MM.1S (cell line): ENCODE results near the gene SMPD4.
"Not testable (repeated sequence)": the region's sequence is repeated elsewhere in the genome, so short reads cannot be mapped to it uniquely, and the experiment has no call there.

Source experiments
- DNase-seq: peaks from one replicate; pipeline ENCODE4 v3.0.0-alpha.2; 2015
- H2AFZ ChIP-seq: fragments of 300-600 bp; sonication (generic); 2 replicates; pipeline ENCODE4 v1.6.0; 2016; ENCODE audit warnings: antibody characterized with exemption, low read length
- H3F3A ChIP-seq: fragments of 300-600 bp; sonication (generic); 2 replicates; pipeline ENCODE4 v1.6.1; 2016; ENCODE audit warnings: mild to moderate bottlenecking, antibody characterized with exemption, low read length, moderate library complexity, mixed read lengths; ENCODE audit not compliant: insufficient read depth
- H3K27ac ChIP-seq: fragments of 300-600 bp; sonication (generic); 2 replicates; pipeline ENCODE4 v1.5.1; 2016; ENCODE audit warnings: mild to moderate bottlenecking, low read length
- H3K27me3 ChIP-seq: fragments of 300-600 bp; sonication (generic); replicated peaks from 2 replicates; pipeline ENCODE4 v1.6.0; 2016; ENCODE audit warnings: low read length; ENCODE audit not compliant: insufficient read depth
- H3K36me3 ChIP-seq: fragments of 300-600 bp; sonication (generic); replicated peaks from 2 replicates; pipeline ENCODE4 v1.6.1; 2016; ENCODE audit warnings: mild to moderate bottlenecking, low read length, mixed read lengths; ENCODE audit not compliant: insufficient read depth
- H3K4me1 ChIP-seq: fragments of 300-600 bp; sonication (generic); 2 replicates; pipeline ENCODE4 v1.6.1; 2016; ENCODE audit warnings: low read length, mixed read lengths
- H3K4me2 ChIP-seq: fragments of 300-600 bp; sonication (generic); 2 replicates; pipeline ENCODE4 v1.6.0; 2016; ENCODE audit warnings: low read depth, low read length
- H3K4me3 ChIP-seq: fragments of 300-600 bp; sonication (generic); 2 replicates; pipeline ENCODE4 v1.5.1; 2016; ENCODE audit warnings: low read length, mixed read lengths
- H3K79me2 ChIP-seq: fragments of 300-600 bp; sonication (generic); 2 replicates; pipeline ENCODE4 v1.6.1; 2016; ENCODE audit warnings: mixed run types, low read length, mixed read lengths
- H3K9ac ChIP-seq: fragments of 300-600 bp; sonication (generic); 2 replicates; pipeline ENCODE4 v1.6.1; 2016; ENCODE audit warnings: low read length, mixed read lengths
- H3K9me2 ChIP-seq: fragments of 300-600 bp; sonication (generic); replicated peaks from 2 replicates; pipeline ENCODE4 v1.6.1; 2016; ENCODE audit warnings: mild to moderate bottlenecking, low read length, mixed read lengths; ENCODE audit not compliant: insufficient read depth
- H3K9me3 ChIP-seq: fragments of 300-600 bp; sonication (generic); replicated peaks from 2 replicates; pipeline ENCODE4 v1.6.1; 2016; ENCODE audit warnings: mild to moderate bottlenecking, low read length, mixed read lengths; ENCODE audit not compliant: insufficient read depth
- H4K20me1 ChIP-seq: fragments of 300-600 bp; sonication (generic); 2 replicates; pipeline ENCODE4 v1.6.1; 2016; ENCODE audit warnings: mild to moderate bottlenecking, low read length, moderate library complexity, mixed read lengths; ENCODE audit not compliant: insufficient read depth
- CTCF ChIP-seq: fragments of 300-600 bp; sonication (generic); IDR thresholded peaks from 2 replicates; pipeline ENCODE4 v1.5.1; 2016; ENCODE audit warnings: antibody characterized with exemption, low read length, mixed read lengths
- EZH2 ChIP-seq: fragments of 300-600 bp; sonication (generic); optimal IDR thresholded peaks from 2 replicates; pipeline ENCODE3; 2017; ENCODE audit warnings: low read depth, mild to moderate bottlenecking, antibody characterized with exemption, low read length, mixed read lengths
- EZH2phosphoT487 ChIP-seq: fragments of 300-600 bp; sonication (generic); IDR thresholded peaks from 2 replicates; pipeline ENCODE4 v1.6.1; 2018; ENCODE audit warnings: antibody characterized with exemption, low read length

SMPD4 gene

GRCh38 chr2:130169896-130170295 lies 11.5 kb downstream of the SMPD4 start:
- H3K27ac ChIP-seq: no peak overlapping the region
- no peak overlapping the region for H3K4me2 ChIP-seq
- H3K4me1 ChIP-seq: no peaks in the 10 kb centered on the region
- TF ChIP-seq CTCF (no peak), EZH2phosphoT487 (no peak)
- no peaks in the 10 kb centered on the region for H3K9me3 ChIP-seq
- H3F3A ChIP-seq: no peaks in the 10 kb centered on the region
- H3K4me3 ChIP-seq: no peak overlapping the region
- no peaks in the 10 kb centered on the region for H3K36me3 ChIP-seq
- H3K27me3 ChIP-seq: no peaks in the 10 kb centered on the region
- H3K79me2 ChIP-seq: peaks cover 5% of the 10 kb centered on the region; the same call in 1 of the 2 replicates
- H3K9ac ChIP-seq: no peak overlapping the region
- H2AFZ ChIP-seq: no peak overlapping the region
- no peak for DNase-seq
- H3K9me2 ChIP-seq: no peaks in the 10 kb centered on the region
- H4K20me1 ChIP-seq: no peaks in the 10 kb centered on the region

- H2AFZ ChIP-seq, H3K4me3 ChIP-seq, H3K4me1 ChIP-seq, H3K9me2 ChIP-seq, H3K9ac ChIP-seq, H3K4me2 ChIP-seq, H3K9me3 ChIP-seq, DNase-seq, H3F3A ChIP-seq, H3K27me3 ChIP-seq, H3K27ac ChIP-seq, H4K20me1 ChIP-seq, H3K36me3 ChIP-seq, H3K79me2 ChIP-seq: not testable (repeated sequence)
Measured at GRCh38 chr2:130169163-130169562, 12.2 kb downstream of the SMPD4 start.

GRCh38 chr2:130166611-130167010 lies 14.8 kb downstream of the SMPD4 start:
- not testable (repeated sequence) for DNase-seq, H3K9me2 ChIP-seq, H3K4me3 ChIP-seq, H3K36me3 ChIP-seq, H3K9ac ChIP-seq, H3K27me3 ChIP-seq, H3K4me2 ChIP-seq, H2AFZ ChIP-seq, H3K4me1 ChIP-seq, H3K9me3 ChIP-seq, H3K79me2 ChIP-seq, H3K27ac ChIP-seq, H4K20me1 ChIP-seq, H3F3A ChIP-seq

GRCh38 chr2:130165293-130166016 lies 15.9 kb downstream of the SMPD4 start:
- no peaks in the 10 kb centered on the region for H3F3A ChIP-seq
- TF ChIP-seq CTCF (no peak), EZH2 (no peak), EZH2phosphoT487 (no peak)
- DNase-seq: no peak
- H3K4me2 ChIP-seq: no peak overlapping the region
- no peaks in the 10 kb centered on the region for H4K20me1 ChIP-seq
- no peaks in the 10 kb centered on the region for H3K9me3 ChIP-seq
- H3K27ac ChIP-seq: no peak overlapping the region
- H3K9ac ChIP-seq: no peak overlapping the region
- H3K79me2 ChIP-seq: no peaks in the 10 kb centered on the region
- no peaks in the 10 kb centered on the region for H3K4me1 ChIP-seq
- no peaks in the 10 kb centered on the region for H3K9me2 ChIP-seq
- H3K36me3 ChIP-seq: no peaks in the 10 kb centered on the region
- H2AFZ ChIP-seq: no peak overlapping the region
- no peak overlapping the region for H3K4me3 ChIP-seq
- no peaks in the 10 kb centered on the region for H3K27me3 ChIP-seq
